ENCODE data around the gene KIRREL3. TPM values are rescaled to one million over a fixed set of nuclear protein-coding genes. Genes with fewer than 3 reads are reported as not detected.

The KIRREL3 gene
- total and polyA plus RNA-seq, 2 of the 8 experiments (the other 6 are each of a cell fraction or from before 2014, with no cell fraction given), result 0.29 to 0.32 TPM

GRCh38 chr11:126418887-126419286 lies 581.7 kb downstream of the KIRREL3 start:
- H3K14ac ChIP-seq (ENCODE audit: insufficient read length), result no peak overlapping the region
- FAIRE-seq, result no peak
- H3K9me3 ChIP-seq (ENCODE audit: insufficient read depth in 2 of 2, low read depth in 1 of 2, low read length in 1 of 2), result no peaks in the 10 kb centered on the region
- no peak overlapping the region for H2BK20ac ChIP-seq (ENCODE audit: low read length)
- no peaks in the 10 kb centered on the region for H3K79me2 ChIP-seq (ENCODE audit: control insufficient read depth in 1 of 2, insufficient read depth in 2 of 2, low read length in 2 of 2)
- peaks cover 0 to 5% (median 0%) of the 10 kb centered on the region in 4 experiments; a peak in 3 of 7 replicates for H3K27me3 ChIP-seq (replicated peaks in 1 of 4; ENCODE audit: control insufficient read depth in 3 of 4, extremely low read depth in 1 of 4, insufficient read depth in 3 of 4, low read length in 3 of 4)
- H4K91ac ChIP-seq (replicated peaks; ENCODE audit: insufficient read length, low read length), result no peak overlapping the region
- H2AFZ ChIP-seq (ENCODE audit: low read length), result no peak overlapping the region
- TF ChIP-seq KDM1A (IDR thresholded peaks at IDR 0.05; ENCODE audit: borderline replicate concordance, low read length), result no peak
- TF ChIP-seq TEAD4 (IDR thresholded peaks at IDR 0.05; ENCODE audit: low read depth, low read length), result no peak
- no peak for TF ChIP-seq RNF2 (IDR thresholded peaks at IDR 0.05; ENCODE audit: borderline replicate concordance, low read depth, low read length, missing control alignments, poor library complexity, severe bottlenecking)
- H3K23me2 ChIP-seq (ENCODE audit: low read depth, low read length), result no peaks in the 10 kb centered on the region
- POLR2A ChIA-PET (ENCODE audit: partially characterized antibody), result interaction anchor here (0.6 to 1.6 kb wide), 2 partner anchors 53 to 342 kb away, joined by 3 to 4 read pairs; no protein-coding TSS in a partner anchor
- no peak overlapping the region for H3K9ac ChIP-seq (replicated peaks in 1 of 4; ENCODE audit: extremely low read depth in 1 of 4, low read depth in 3 of 4, low read length in 3 of 4)
- H3K79me1 ChIP-seq (ENCODE audit: low read depth, low read length), result no peaks in the 10 kb centered on the region
- H3K23ac ChIP-seq (ENCODE audit: insufficient read length), result no peak overlapping the region
- no peaks in the 10 kb centered on the region for H3K36me3 ChIP-seq (ENCODE audit: control insufficient read depth in 2 of 4, insufficient read depth in 4 of 4, low read length in 3 of 4)
- H2BK12ac ChIP-seq (ENCODE audit: low read depth, low read length), result no peak overlapping the region
- H3K4me1 ChIP-seq (replicated peaks in 1 of 4; ENCODE audit: control insufficient read depth in 3 of 4, insufficient read depth in 4 of 4, low read length in 3 of 4), result no peaks in the 10 kb centered on the region; a peak in 1 of 7 replicates
- no peak for DNase-seq (ENCODE audit: low read depth in 1 of 2, low spot score in 2 of 2)
- no peak overlapping the region for H2BK15ac ChIP-seq (ENCODE audit: low read length)
- H2BK120ac ChIP-seq (replicated peaks; ENCODE audit: low read depth, low read length), result no peak overlapping the region
- H3K4me2 ChIP-seq (ENCODE audit: insufficient read depth in 1 of 2, low read depth in 2 of 2, low read length in 2 of 2), result no peak overlapping the region
- H3K27ac ChIP-seq (ENCODE audit: low read depth, low read length), result no peak overlapping the region
- H2AK5ac ChIP-seq (ENCODE audit: low read depth, low read length), result no peak overlapping the region
- H3K56ac ChIP-seq (replicated peaks; ENCODE audit: insufficient read length, low read depth, low read length), result no peak overlapping the region
- 81% methylated on average over 1 of the region's 1 CpG; no CpG with 5 or more reads in 1 of the 2 experiments for WGBS, 2 experiments (ENCODE audit: extremely low coverage in 1 of 2, insufficient coverage in 1 of 2, insufficient read length in 1 of 2, insufficient replicate concordance in 2 of 2, low coverage in 1 of 2, low lambda C conversion rate in 2 of 2, missing lambda C conversion rate in 1 of 2)
- H2BK5ac ChIP-seq (ENCODE audit: low read depth, low read length), result no peak overlapping the region
- H4K8ac ChIP-seq (ENCODE audit: extremely low read depth, insufficient read depth, low read length), result no peak overlapping the region
- CTCF ChIA-PET (ENCODE audit: partially characterized antibody), result interaction anchor here (1.0 to 2.6 kb wide), 9 partner anchors 8 to 75 kb away, joined by 3 to 6 read pairs (median 4); no protein-coding TSS in a partner anchor
- H3K4me3 ChIP-seq (ENCODE audit: extremely low read depth in 1 of 4, insufficient read depth in 2 of 4, low read depth in 3 of 4, low read length in 4 of 4), result no peak overlapping the region
- no peak overlapping the region for H3K4ac ChIP-seq (replicated peaks; ENCODE audit: insufficient read length, low read depth, low read length)
- H3K18ac ChIP-seq (ENCODE audit: extremely low read depth, low read length), result no peak overlapping the region
- H4K5ac ChIP-seq (ENCODE audit: insufficient read length, low read depth, low read length), result no peak overlapping the region
- H4K20me1 ChIP-seq (replicated peaks in 1 of 2; ENCODE audit: control insufficient read depth in 1 of 2, insufficient read depth in 2 of 2, low read length in 2 of 2), result no peaks in the 10 kb centered on the region

Measured in H1 (cell line).